Stomach (tissue), 9 donors: ENCODE data around the gene FCHSD2. TPM values are rescaled to one million over a fixed set of nuclear protein-coding genes. Genes with fewer than 3 reads are reported as not detected.

ENCODE experiments used
- DNase-seq, 2 donors: peaks; one replicate each; pipeline versions ENCODE4 v3.0.0 to v3.0.0-alpha.2; 2013 to 2019
- H3K27ac ChIP-seq, 5 donors: fragments of 200-600 bp in 4 of 5; sonication (generic) in 4 of 5; one replicate each; pipeline ENCODE4 v1.5.1; 2013 to 2019; ENCODE audit warnings: mild to moderate bottlenecking in 1 of 5, moderate library complexity in 1 of 5
- H3K27me3 ChIP-seq, 3 donors: fragments of 200-600 bp; sonication (generic); one replicate each; pipeline ENCODE4 v1.5.1; 2017 to 2019; ENCODE audit warnings: mixed run types in 1 of 3
- H3K36me3 ChIP-seq, 4 donors: fragments of 200-600 bp; sonication (generic); 1 replicate in 3 of 4; 2 replicates in 1 of 4; pipeline ENCODE4 v1.5.1; 2016 to 2019
- H3K4me1 ChIP-seq, 4 donors: fragments of 200-600 bp; sonication (generic); one replicate each; pipeline ENCODE4 v1.5.1; 2016 to 2019
- H3K4me3 ChIP-seq, 4 donors: fragments of 200-600 bp; sonication (generic) in 3 of 4; one replicate each; pipeline ENCODE4 v1.5.1; 2016 to 2019; ENCODE audit warnings: mild to moderate bottlenecking in 1 of 4
- H3K9me3 ChIP-seq, 4 donors: fragments of 200-600 bp; sonication (generic); one replicate each; pipeline ENCODE4 v1.5.1; 2016 to 2019
- EP300 ChIP-seq: sonication (generic); formaldehyde crosslinking; IDR thresholded peaks from one replicate; pipeline ENCODE4 v1.6.1; 2017; ENCODE audit warnings: antibody characterized with exemption
- POLR2A ChIP-seq, 4 donors: fragments of 450-650 bp; IDR thresholded peaks; one replicate each; pipeline ENCODE4 v1.6.1; 2016; ENCODE audit warnings: antibody characterized with exemption in 4 of 4, control low read depth in 2 of 4, mild to moderate bottlenecking in 1 of 4, moderate library complexity in 1 of 4
- POLR2AphosphoS5 ChIP-seq, 3 donors: sonication (generic); formaldehyde crosslinking; IDR thresholded peaks; one replicate each; pipeline ENCODE4 v1.6.1; 2016; ENCODE audit warnings: antibody characterized with exemption in 3 of 3
- WGBS, 5 donors: extraction: QIAGEN DNeasy Blood & Tissue Kit in 3 of 5; methylation state at CpG; one replicate each; pipeline versions ENCODE4 v1.1.5 to v1.1.7; 2013 to 2018; 5-methylcytosine and 5-hydroxymethylcytosine counted together
- intact Hi-C: fragments of 100-400 bp; cut with DNase I; formaldehyde crosslinking; loops from one replicate; pipeline ENCODE4 v1.15.1; 2023; ENCODE audit warnings: low total_unique reads
- polyA plus RNA-seq, 3 donors: library from polyadenylated mRNA; stranded (reverse); fragments of 200-250 nt; gene quantifications; one replicate each; pipeline ENCODE4 v1.2.3, GENCODE V29; 2013
- total RNA-seq, 5 donors: library from RNA; depleted of rRNA; stranded (reverse); fragments of >200 nt; gene quantifications; one replicate each; pipeline versions ENCODE4 v1.1.0 to v1.2.3, GENCODE V29; 2014 to 2016
- TF ChIP-seq, protein P1 (sequence below), 7 experiments: fragments of 450-650 bp in 4 of 7; fragments of 200-600 bp in 3 of 7; sonication (generic) in 3 of 7; IDR thresholded peaks; one replicate each; pipeline ENCODE4 v1.5.1; 2016 to 2019; ENCODE audit warnings: antibody characterized with exemption in 7 of 7, control low read depth in 2 of 7, mild to moderate bottlenecking in 1 of 7
- donor health status: healthy with polysubstance abuse.
- donor health status: Bipolar disorder and iron deficiency.
- donor health status: healthy.

Gene FCHSD2
- total and polyA plus RNA-seq, 8 donors: 5.7 to 64.3 (median 15.9) TPM

GRCh38 chr11:72974487-72975205 lies 167.5 kb downstream of the FCHSD2 start:
- no peak overlapping the region for H3K4me3 ChIP-seq
- WGBS, 5 donors: 82 to 93% (median 90%) methylated on average over 3 of the region's 3 CpGs
- no peak for DNase-seq
- intact Hi-C loops: no loop called here
- peaks cover 0 to 10% (median 0%) of the 10 kb centered on the region in 4 donors for H3K36me3 ChIP-seq
- TF ChIP-seq EP300: no peak
- no peak for TF ChIP-seq POLR2AphosphoS5 (IDR thresholded peaks at IDR 0.05)
- no peak for TF ChIP-seq POLR2A (IDR thresholded peaks at IDR 0.05)
- TF ChIP-seq, protein P1, sequence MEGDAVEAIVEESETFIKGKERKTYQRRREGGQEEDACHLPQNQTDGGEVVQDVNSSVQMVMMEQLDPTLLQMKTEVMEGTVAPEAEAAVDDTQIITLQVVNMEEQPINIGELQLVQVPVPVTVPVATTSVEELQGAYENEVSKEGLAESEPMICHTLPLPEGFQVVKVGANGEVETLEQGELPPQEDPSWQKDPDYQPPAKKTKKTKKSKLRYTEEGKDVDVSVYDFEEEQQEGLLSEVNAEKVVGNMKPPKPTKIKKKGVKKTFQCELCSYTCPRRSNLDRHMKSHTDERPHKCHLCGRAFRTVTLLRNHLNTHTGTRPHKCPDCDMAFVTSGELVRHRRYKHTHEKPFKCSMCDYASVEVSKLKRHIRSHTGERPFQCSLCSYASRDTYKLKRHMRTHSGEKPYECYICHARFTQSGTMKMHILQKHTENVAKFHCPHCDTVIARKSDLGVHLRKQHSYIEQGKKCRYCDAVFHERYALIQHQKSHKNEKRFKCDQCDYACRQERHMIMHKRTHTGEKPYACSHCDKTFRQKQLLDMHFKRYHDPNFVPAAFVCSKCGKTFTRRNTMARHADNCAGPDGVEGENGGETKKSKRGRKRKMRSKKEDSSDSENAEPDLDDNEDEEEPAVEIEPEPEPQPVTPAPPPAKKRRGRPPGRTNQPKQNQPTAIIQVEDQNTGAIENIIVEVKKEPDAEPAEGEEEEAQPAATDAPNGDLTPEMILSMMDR (IDR thresholded peaks at IDR 0.05): no peak
- H3K4me1 ChIP-seq: peaks cover 0 to 51% (median 15%) of the 10 kb centered on the region in 4 donors
- peak overlapping the region in 3 of 5 donors; percentile 45 to 78 (median 46) for H3K27ac ChIP-seq
- H3K27me3 ChIP-seq: no peaks in the 10 kb centered on the region
- H3K9me3 ChIP-seq: no peaks in the 10 kb centered on the region

DNA sequence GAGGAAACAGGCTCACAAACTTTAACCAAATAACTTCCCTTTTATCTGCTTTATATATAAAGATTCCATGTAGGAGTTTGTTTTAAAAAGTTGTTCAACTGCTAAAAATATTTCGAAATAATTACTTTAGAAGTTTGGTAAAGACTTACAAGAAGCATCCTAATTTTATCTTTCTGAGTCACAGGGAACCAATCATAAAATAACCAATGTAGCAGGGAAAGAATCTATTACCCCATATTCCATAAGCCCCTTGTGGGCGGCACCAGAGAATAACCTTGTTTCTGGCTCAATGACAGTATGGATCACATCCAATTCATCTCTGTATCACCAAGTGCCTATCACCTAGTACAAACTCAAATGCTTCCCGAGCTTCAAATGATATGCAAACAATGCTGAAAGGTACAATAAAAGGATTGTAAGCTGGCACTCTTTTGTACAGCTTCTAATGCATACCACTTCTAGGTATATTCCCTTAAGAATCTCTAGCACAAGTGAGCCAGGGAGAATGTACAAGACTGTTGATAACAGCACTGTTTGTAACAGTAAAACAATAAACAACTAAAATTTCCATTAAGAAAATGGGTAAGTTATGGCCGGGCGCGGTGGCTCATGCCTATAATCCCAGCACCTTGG lies 169.5 kb downstream of the FCHSD2 start:
- TF ChIP-seq POLR2AphosphoS5 (IDR thresholded peaks at IDR 0.05): no peak
- TF ChIP-seq EP300: no peak
- no peak for TF ChIP-seq POLR2A (IDR thresholded peaks at IDR 0.05)
- TF ChIP-seq, protein P1 (IDR thresholded peaks at IDR 0.05): no peak
- DNase-seq: no peak
- intact Hi-C loops: no loop called here
- Histone ChIP-seq H3K4me3 (no peak overlapping the region), H3K4me1 (peaks cover 0 to 51% (median 15%) of the 10 kb centered on the region in 4 donors), H3K36me3 (peaks cover 0 to 6% (median 2%) of the 10 kb centered on the region in 4 donors), H3K9me3 (no peaks in the 10 kb centered on the region), H3K27ac (no peak overlapping the region), H3K27me3 (no peaks in the 10 kb centered on the region)
- WGBS, 5 donors: 71 to 86% (median 81%) methylated on average over 6 of the region's 6 CpGs

DNA sequence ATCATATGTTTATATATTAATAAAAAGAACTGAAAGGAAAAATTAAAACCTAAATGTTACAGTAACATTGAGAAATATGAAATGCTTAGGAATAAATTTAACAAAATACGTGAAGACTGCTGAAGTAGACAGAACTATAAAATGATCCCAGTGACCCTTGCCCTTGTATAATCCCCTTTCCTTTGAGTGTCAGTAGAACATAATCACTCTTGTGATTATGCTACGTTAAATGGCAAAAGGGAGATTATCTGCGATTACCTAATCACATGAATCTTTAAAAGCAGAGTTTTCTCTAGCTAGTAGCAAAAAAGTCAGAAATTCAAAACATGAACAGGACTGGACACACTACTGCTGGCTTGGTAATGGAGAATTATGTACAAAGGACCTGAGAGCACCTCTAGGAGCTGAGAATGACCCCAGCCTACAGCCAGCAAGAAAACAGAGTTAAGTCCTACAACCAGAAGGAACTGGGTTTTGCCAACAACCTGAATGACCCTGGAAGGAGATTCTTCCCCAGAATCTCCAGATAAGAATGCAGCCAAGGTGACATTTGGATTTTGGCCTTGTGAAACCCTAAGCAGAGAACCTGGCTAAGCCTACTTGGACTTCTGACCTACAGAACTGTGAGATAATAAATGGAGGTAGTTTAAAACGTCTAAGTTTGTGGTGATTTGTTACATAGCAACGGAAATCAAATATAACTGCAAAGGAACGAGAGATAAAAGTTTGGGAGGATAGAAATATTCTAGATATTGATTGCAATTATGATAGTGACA lies 170.7 kb downstream of the FCHSD2 start:
- peaks cover 0 to 51% (median 15%) of the 10 kb centered on the region in 4 donors for H3K4me1 ChIP-seq
- no peak overlapping the region for H3K4me3 ChIP-seq
- no peak for TF ChIP-seq EP300
- TF ChIP-seq POLR2A (IDR thresholded peaks at IDR 0.05): no peak
- no peak for TF ChIP-seq POLR2AphosphoS5 (IDR thresholded peaks at IDR 0.05)
- TF ChIP-seq, protein P1 (IDR thresholded peaks at IDR 0.05): no peak
- intact Hi-C loops: no loop called here
- H3K36me3 ChIP-seq: peaks cover 0 to 6% (median 2%) of the 10 kb centered on the region in 4 donors
- peak in 1 of 2 donors; percentile 18 for DNase-seq
- H3K27me3 ChIP-seq: no peaks in the 10 kb centered on the region
- no peak overlapping the region for H3K27ac ChIP-seq
- H3K9me3 ChIP-seq: no peaks in the 10 kb centered on the region
- 57 to 64% (median 58%) methylated on average over 6 of the region's 6 CpGs for WGBS, 5 donors

- 72 to 86% (median 81%) methylated on average over 6 of the region's 6 CpGs for WGBS, 5 donors
- Histone ChIP-seq H3K4me3 (no peak overlapping the region), H3K27me3 (no peaks in the 10 kb centered on the region), H3K4me1 (peaks cover 0 to 46% (median 15%) of the 10 kb centered on the region in 4 donors), H3K9me3 (no peaks in the 10 kb centered on the region), H3K27ac (no peak overlapping the region), H3K36me3 (peaks cover 0 to 9% (median 3%) of the 10 kb centered on the region in 4 donors)
- DNase-seq: no peak
- TF ChIP-seq POLR2A (IDR thresholded peaks at IDR 0.05): no peak
- no peak for TF ChIP-seq POLR2AphosphoS5 (IDR thresholded peaks at IDR 0.05)
- TF ChIP-seq EP300: no peak
- TF ChIP-seq, protein P1 (IDR thresholded peaks at IDR 0.05): no peak
- intact Hi-C loops: no loop called here
Observed at GRCh38 chr11:72970557-72971118, 171.5 kb downstream of the FCHSD2 start.
